ENCODE measurements around the gene MED10.

DNA sequence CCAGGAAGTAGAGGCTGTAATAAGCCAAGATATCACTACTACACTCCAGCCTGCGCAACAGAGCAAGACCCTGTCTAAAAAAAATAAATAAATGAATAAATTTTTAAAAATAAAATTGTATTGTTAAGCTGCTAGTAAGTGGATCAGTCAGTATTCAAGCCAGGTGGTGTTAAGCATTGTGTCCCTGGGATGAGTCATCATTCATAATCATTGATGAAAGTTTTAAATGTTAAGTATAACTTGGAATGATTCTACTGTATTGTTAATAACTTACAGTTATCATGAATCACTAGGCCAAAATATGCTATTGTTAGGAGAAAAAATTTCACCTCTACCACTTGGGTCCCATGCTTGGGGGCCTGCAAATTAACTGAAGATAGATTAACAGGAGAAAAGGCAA is 38.2 kb downstream of the MED10 start:
- TF ChIP-seq TCF3 (CRISPR knock-in tag; IDR thresholded peaks at IDR 0.05), result no peak
- TF ChIP-seq ETV6 (IDR thresholded peaks at IDR 0.05; ENCODE audit: borderline replicate concordance in 1 of 2, low read depth in 2 of 2, low read length in 1 of 2), result no peak
- TF ChIP-seq ETV6 (CRISPR knock-in tag; IDR thresholded peaks at IDR 0.05; ENCODE audit: borderline replicate concordance), result no peak
- TF ChIP-seq POLR2A (conservative IDR thresholded peaks at IDR 0.05), result no peak

Measured in K562 (cell line).